ENCODE results near the gene FAM118B.

- TF ChIP-seq TEAD4 (IDR thresholded peaks at IDR 0.05) (peak; percentile 18), MAX (IDR thresholded peaks at IDR 0.05) (peak; percentile 89), EGR1 (IDR thresholded peaks at IDR 0.05) (peak; percentile 61; the same call in 1 of the 2 replicates)
Observed at GRCh38 chr11:126303623-126304456, 92.3 kb downstream of the FAM118B start, which contains the start of gene DCPS.
